ENCODE results near the gene HKDC1.
A peak's percentile ranks its signal among the peaks of the same experiment; 100 is the strongest.
"Not testable (repeated sequence)": the region's sequence is repeated elsewhere in the genome, so short reads cannot be mapped to it uniquely, and the experiment has no call there.

HKDC1 gene

GRCh38 chr10:69270990-69271389 is 50.9 kb downstream of the HKDC1 start:
- H3K27ac Mint-ChIP-seq, result no peak overlapping the region
- peaks cover 16% of the 10 kb centered on the region for H3K27me3 Mint-ChIP-seq (ENCODE audit: low read depth)
- H3K9me3 Mint-ChIP-seq, result no peaks in the 10 kb centered on the region
- no peaks in the 10 kb centered on the region for H3K36me3 Mint-ChIP-seq (ENCODE audit: low read depth)
- no peak overlapping the region for H3K4me3 Mint-ChIP-seq
- H3K4me1 Mint-ChIP-seq (ENCODE audit: low read depth), result peaks cover 6% of the 10 kb centered on the region

- Mint-ChIP-seq H3K9me3 (no peaks in the 10 kb centered on the region), H3K4me3 (no peak overlapping the region), H3K36me3 (ENCODE audit: low read depth) (no peaks in the 10 kb centered on the region), H3K27me3 (ENCODE audit: low read depth) (peaks cover 12% of the 10 kb centered on the region), H3K4me1 (ENCODE audit: low read depth) (peaks cover 6% of the 10 kb centered on the region), H3K27ac (no peak overlapping the region)
These were observed 52.5 kb downstream of the HKDC1 start for GRCh38 chr10:69272624-69273023.

- peaks cover under 1% of the 10 kb centered on the region for H3K27me3 Mint-ChIP-seq (ENCODE audit: low read depth)
- H3K36me3 Mint-ChIP-seq (ENCODE audit: low read depth), result no peaks in the 10 kb centered on the region
- peaks cover 6% of the 10 kb centered on the region for H3K4me1 Mint-ChIP-seq (ENCODE audit: low read depth)
- H3K4me3 Mint-ChIP-seq, result no peak overlapping the region
- H3K27ac Mint-ChIP-seq, result no peak overlapping the region
- no peaks in the 10 kb centered on the region for H3K9me3 Mint-ChIP-seq
These were observed 55.3 kb downstream of the HKDC1 start for GRCh38 chr10:69275444-69275843.

- no peak overlapping the region for H3K4me3 Mint-ChIP-seq
- H3K27ac Mint-ChIP-seq, result no peak overlapping the region
- no peaks in the 10 kb centered on the region for H3K36me3 Mint-ChIP-seq (ENCODE audit: low read depth)
- H3K27me3 Mint-ChIP-seq (ENCODE audit: low read depth), result peaks cover 11% of the 10 kb centered on the region
- H3K9me3 Mint-ChIP-seq, result no peaks in the 10 kb centered on the region
- no peaks in the 10 kb centered on the region for H3K4me1 Mint-ChIP-seq (ENCODE audit: low read depth)
These were observed 56.4 kb downstream of the HKDC1 start for GRCh38 chr10:69276503-69276902.

GRCh38 chr10:69278446-69278963 is 58.4 kb downstream of the HKDC1 start, which contains the start of gene HK1:
HK1 (plus strand) TSS chr10:69278496.
- H3K27me3 Mint-ChIP-seq (ENCODE audit: low read depth), result peaks cover 12% of the 10 kb centered on the region
- H3K9me3 Mint-ChIP-seq, result no peaks in the 10 kb centered on the region
- no peaks in the 10 kb centered on the region for H3K4me1 Mint-ChIP-seq (ENCODE audit: low read depth)
- H3K36me3 Mint-ChIP-seq (ENCODE audit: low read depth), result no peaks in the 10 kb centered on the region
- no peak within 1 kb of the TSS for H3K4me3 Mint-ChIP-seq
- H3K27ac Mint-ChIP-seq, result no peak within 1 kb of the TSS

GRCh38 chr10:69279110-69279509 is 59.0 kb downstream of the HKDC1 start:
- Mint-ChIP-seq H3K4me1 (ENCODE audit: low read depth) (no peaks in the 10 kb centered on the region), H3K4me3 (no peak overlapping the region), H3K9me3 (no peaks in the 10 kb centered on the region), H3K36me3 (ENCODE audit: low read depth) (no peaks in the 10 kb centered on the region), H3K27ac (no peak overlapping the region), H3K27me3 (ENCODE audit: low read depth) (peaks cover 12% of the 10 kb centered on the region)

- no peaks in the 10 kb centered on the region for H3K36me3 Mint-ChIP-seq (ENCODE audit: low read depth)
- H3K4me1 Mint-ChIP-seq (ENCODE audit: low read depth), result no peaks in the 10 kb centered on the region
- H3K4me3 Mint-ChIP-seq, result no peak overlapping the region
- no peaks in the 10 kb centered on the region for H3K9me3 Mint-ChIP-seq
- H3K27me3 Mint-ChIP-seq (ENCODE audit: low read depth), result peaks cover 13% of the 10 kb centered on the region
- no peak overlapping the region for H3K27ac Mint-ChIP-seq
These were observed 61.6 kb downstream of the HKDC1 start for GRCh38 chr10:69281507-69282413.

GRCh38 chr10:69284402-69284801 is 64.3 kb downstream of the HKDC1 start:
- H3K4me3 Mint-ChIP-seq, result not testable (repeated sequence)

GRCh38 chr10:69285699-69286098 is 65.6 kb downstream of the HKDC1 start:
- H3K36me3 Mint-ChIP-seq (ENCODE audit: low read depth), result no peaks in the 10 kb centered on the region
- H3K4me3 Mint-ChIP-seq, result no peak overlapping the region
- H3K27me3 Mint-ChIP-seq (ENCODE audit: low read depth), result peaks cover 14% of the 10 kb centered on the region
- H3K27ac Mint-ChIP-seq, result no peak overlapping the region
- H3K4me1 Mint-ChIP-seq (ENCODE audit: low read depth), result no peaks in the 10 kb centered on the region
- H3K9me3 Mint-ChIP-seq, result no peaks in the 10 kb centered on the region

More at GRCh38 chr10:69284402-69284801, 64.3 kb downstream of the HKDC1 start:
- not testable (repeated sequence) for H3K27ac Mint-ChIP-seq; H3K36me3 Mint-ChIP-seq (ENCODE audit: low read depth); H3K4me1 Mint-ChIP-seq (ENCODE audit: low read depth); H3K9me3 Mint-ChIP-seq
- peaks cover 17% of the 10 kb centered on the region for H3K27me3 Mint-ChIP-seq (ENCODE audit: low read depth)

GRCh38 chr10:69287181-69287580 is 67.0 kb downstream of the HKDC1 start:
- H3K4me1 Mint-ChIP-seq (ENCODE audit: low read depth), result no peaks in the 10 kb centered on the region
- peaks cover 5% of the 10 kb centered on the region for H3K27me3 Mint-ChIP-seq (ENCODE audit: low read depth)
- no peak overlapping the region for H3K4me3 Mint-ChIP-seq
- no peaks in the 10 kb centered on the region for H3K9me3 Mint-ChIP-seq
- no peak overlapping the region for H3K27ac Mint-ChIP-seq
- H3K36me3 Mint-ChIP-seq (ENCODE audit: low read depth), result no peaks in the 10 kb centered on the region

- H3K36me3 Mint-ChIP-seq (ENCODE audit: low read depth), result no peaks in the 10 kb centered on the region
- no peaks in the 10 kb centered on the region for H3K4me1 Mint-ChIP-seq (ENCODE audit: low read depth)
- H3K4me3 Mint-ChIP-seq, result no peak overlapping the region
- H3K9me3 Mint-ChIP-seq, result no peaks in the 10 kb centered on the region
- peaks cover 9% of the 10 kb centered on the region for H3K27me3 Mint-ChIP-seq (ENCODE audit: low read depth)
- H3K27ac Mint-ChIP-seq, result no peak overlapping the region
These were observed 70.9 kb downstream of the HKDC1 start for GRCh38 chr10:69290993-69291392.

GRCh38 chr10:69292459-69292858 is 72.3 kb downstream of the HKDC1 start:
- Mint-ChIP-seq H3K27me3 (ENCODE audit: low read depth) (peaks cover 4% of the 10 kb centered on the region), H3K27ac (no peak overlapping the region), H3K36me3 (ENCODE audit: low read depth) (no peaks in the 10 kb centered on the region), H3K9me3 (no peaks in the 10 kb centered on the region), H3K4me3 (no peak overlapping the region), H3K4me1 (ENCODE audit: low read depth) (no peaks in the 10 kb centered on the region)

GRCh38 chr10:69295027-69295636 is 75.0 kb downstream of the HKDC1 start:
- Mint-ChIP-seq H3K27ac (no peak overlapping the region), H3K4me1 (ENCODE audit: low read depth) (no peaks in the 10 kb centered on the region), H3K27me3 (ENCODE audit: low read depth) (peaks cover 4% of the 10 kb centered on the region), H3K36me3 (ENCODE audit: low read depth) (no peaks in the 10 kb centered on the region), H3K4me3 (no peak overlapping the region), H3K9me3 (no peaks in the 10 kb centered on the region)

GRCh38 chr10:69303632-69304051 is 83.5 kb downstream of the HKDC1 start:
- Mint-ChIP-seq H3K4me3 (no peak overlapping the region), H3K4me1 (ENCODE audit: low read depth) (no peaks in the 10 kb centered on the region), H3K9me3 (no peaks in the 10 kb centered on the region), H3K27me3 (ENCODE audit: low read depth) (peaks cover 24% of the 10 kb centered on the region), H3K27ac (peak overlapping the region; percentile 39), H3K36me3 (ENCODE audit: low read depth) (no peaks in the 10 kb centered on the region)

- Mint-ChIP-seq H3K4me3 (no peak overlapping the region), H3K27ac (no peak overlapping the region), H3K9me3 (no peaks in the 10 kb centered on the region), H3K4me1 (ENCODE audit: low read depth) (no peaks in the 10 kb centered on the region), H3K36me3 (ENCODE audit: low read depth) (no peaks in the 10 kb centered on the region), H3K27me3 (ENCODE audit: low read depth) (peaks cover 24% of the 10 kb centered on the region)
These were observed 86.3 kb downstream of the HKDC1 start for GRCh38 chr10:69306421-69306820.
